ENCODE data around the gene TOX2. TPM values are rescaled to one million over a fixed set of nuclear protein-coding genes. Genes with fewer than 3 reads are reported as not detected.
A peak's percentile ranks its signal among the peaks of the same experiment; 100 is the strongest.

TOX2 gene
- total RNA-seq, 6 experiments from 2014 or later = 1.5 to 5.0 (median 2.2) TPM

DNA sequence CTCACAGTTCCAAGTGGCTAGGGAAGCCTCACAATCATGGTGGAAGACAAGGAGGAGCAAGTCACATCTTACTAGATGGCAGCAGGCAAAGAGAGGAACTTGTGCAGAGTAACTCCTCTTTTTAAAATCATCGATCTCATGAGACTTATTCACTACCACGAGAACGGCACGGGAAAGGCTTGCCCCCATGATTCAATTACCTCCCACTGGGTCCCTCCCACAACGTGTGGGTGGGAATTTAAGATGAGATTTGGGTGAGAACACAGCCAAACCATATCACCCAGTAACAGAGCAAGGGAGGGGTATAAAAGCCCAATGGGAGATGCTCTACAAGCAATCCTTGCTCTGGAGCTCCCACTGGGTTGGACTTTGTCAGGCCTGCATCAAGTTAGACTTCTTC is 192.0 kb downstream of the TOX2 start:
- Histone ChIP-seq H3K9me3 (no peaks in the 10 kb centered on the region), H3K27ac (no peak overlapping the region), H3K36me3 (no peaks in the 10 kb centered on the region), H3K4me1 (no peaks in the 10 kb centered on the region), H3K4me3 (no peak overlapping the region), H3K27me3 (no peaks in the 10 kb centered on the region)
- intact Hi-C loops (cut with DNase I) = no loop called here
- TF ChIP-seq, protein P1, sequence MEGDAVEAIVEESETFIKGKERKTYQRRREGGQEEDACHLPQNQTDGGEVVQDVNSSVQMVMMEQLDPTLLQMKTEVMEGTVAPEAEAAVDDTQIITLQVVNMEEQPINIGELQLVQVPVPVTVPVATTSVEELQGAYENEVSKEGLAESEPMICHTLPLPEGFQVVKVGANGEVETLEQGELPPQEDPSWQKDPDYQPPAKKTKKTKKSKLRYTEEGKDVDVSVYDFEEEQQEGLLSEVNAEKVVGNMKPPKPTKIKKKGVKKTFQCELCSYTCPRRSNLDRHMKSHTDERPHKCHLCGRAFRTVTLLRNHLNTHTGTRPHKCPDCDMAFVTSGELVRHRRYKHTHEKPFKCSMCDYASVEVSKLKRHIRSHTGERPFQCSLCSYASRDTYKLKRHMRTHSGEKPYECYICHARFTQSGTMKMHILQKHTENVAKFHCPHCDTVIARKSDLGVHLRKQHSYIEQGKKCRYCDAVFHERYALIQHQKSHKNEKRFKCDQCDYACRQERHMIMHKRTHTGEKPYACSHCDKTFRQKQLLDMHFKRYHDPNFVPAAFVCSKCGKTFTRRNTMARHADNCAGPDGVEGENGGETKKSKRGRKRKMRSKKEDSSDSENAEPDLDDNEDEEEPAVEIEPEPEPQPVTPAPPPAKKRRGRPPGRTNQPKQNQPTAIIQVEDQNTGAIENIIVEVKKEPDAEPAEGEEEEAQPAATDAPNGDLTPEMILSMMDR (IDR thresholded peaks at IDR 0.05) = no peak
- no peak for TF ChIP-seq POLR2A (IDR thresholded peaks at IDR 0.05)
- 80% methylated on average over 1 of the region's 5 CpGs for WGBS (ENCODE audit: insufficient coverage, low coverage, low lambda C conversion rate, missing lambda C conversion rate)
- ATAC-seq = no peak
- DNase-seq = no peak

DNA sequence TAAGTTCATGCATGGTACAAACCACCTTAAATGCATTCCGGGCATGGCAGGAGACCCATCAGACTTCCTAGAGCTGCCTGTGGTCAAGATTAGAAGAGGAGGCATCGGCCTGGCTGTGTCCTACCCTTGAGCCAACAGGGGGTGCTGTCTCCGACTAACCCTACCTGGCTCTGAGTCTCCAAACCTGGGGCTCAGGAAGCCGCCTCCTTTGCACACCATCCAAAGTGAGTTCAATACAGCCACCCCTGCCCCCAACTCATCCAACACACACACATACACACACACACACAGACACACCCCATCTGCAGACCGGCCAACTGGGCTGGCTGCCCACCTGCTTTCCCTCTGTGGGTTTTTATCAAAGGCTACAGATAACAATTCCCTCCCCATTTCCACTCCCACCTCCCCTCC is 195.3 kb downstream of the TOX2 start:
- ATAC-seq = no peak
- no peak overlapping the region for H3K4me3 ChIP-seq
- H3K27me3 ChIP-seq = no peaks in the 10 kb centered on the region
- intact Hi-C loops (cut with DNase I) = loop anchor here in 1 of 2 donors (5.0 kb wide), 1 partner anchor 82 kb away; no protein-coding TSS in a partner anchor
- no peak for DNase-seq
- H3K4me1 ChIP-seq = no peaks in the 10 kb centered on the region
- H3K9me3 ChIP-seq = no peaks in the 10 kb centered on the region
- WGBS (ENCODE audit: insufficient coverage, low coverage, low lambda C conversion rate, missing lambda C conversion rate) = 35% methylated on average over 2 of the region's 5 CpGs
- no peak for TF ChIP-seq POLR2A (IDR thresholded peaks at IDR 0.05)
- TF ChIP-seq, protein P1 (IDR thresholded peaks at IDR 0.05) = peak in 1 of 4 donors; percentile 5
- no peaks in the 10 kb centered on the region for H3K36me3 ChIP-seq
- H3K27ac ChIP-seq = no peak overlapping the region

GRCh38 chr20:44110816-44111568 is 196.3 kb downstream of the TOX2 start:
- Histone ChIP-seq H3K4me3 (no peak overlapping the region), H3K4me1 (no peaks in the 10 kb centered on the region), H3K36me3 (no peaks in the 10 kb centered on the region), H3K9me3 (no peaks in the 10 kb centered on the region), H3K27me3 (peaks cover 0 to 4% of the 10 kb centered on the region in 2 donors), H3K27ac (no peak overlapping the region)
- DNase-seq (no peak), ATAC-seq (no peak)
- 54% methylated on average over 5 of the region's 9 CpGs for WGBS (ENCODE audit: insufficient coverage, low coverage, low lambda C conversion rate, missing lambda C conversion rate)
- intact Hi-C loops (cut with DNase I) = loop anchor here in 1 of 2 donors (5.0 kb wide), 1 partner anchor 81 kb away; no protein-coding TSS in a partner anchor
- no peak for TF ChIP-seq POLR2A (IDR thresholded peaks at IDR 0.05)
- TF ChIP-seq, protein P1 (IDR thresholded peaks at IDR 0.05) = no peak

- Histone ChIP-seq H3K4me3 (no peak overlapping the region), H3K27ac (no peak overlapping the region), H3K27me3 (peaks cover 0 to 8% of the 10 kb centered on the region in 2 donors), H3K36me3 (no peaks in the 10 kb centered on the region), H3K4me1 (no peaks in the 10 kb centered on the region), H3K9me3 (no peaks in the 10 kb centered on the region)
- no peak for ATAC-seq
- 55% methylated on average over 4 of the region's 6 CpGs for WGBS (ENCODE audit: insufficient coverage, low coverage, low lambda C conversion rate, missing lambda C conversion rate)
- no peak for DNase-seq
- intact Hi-C loops (cut with DNase I) = loop anchor here in 1 of 2 donors (5.0 kb wide), 1 partner anchor 80 kb away; no protein-coding TSS in a partner anchor
- TF ChIP-seq, protein P1 (IDR thresholded peaks at IDR 0.05) = no peak
- no peak for TF ChIP-seq POLR2A (IDR thresholded peaks at IDR 0.05)
Observed at GRCh38 chr20:44111712-44112335, 197.2 kb downstream of the TOX2 start.
